Esophagus muscularis mucosa (tissue), 4 donors: Measurements from ENCODE around the gene CLEC4F. TPM values are rescaled to one million over a fixed set of nuclear protein-coding genes. Genes with fewer than 3 reads are reported as not detected.

Source experiments
- DNase-seq: peaks from one replicate; pipeline ENCODE4 v3.0.0-alpha.2; 2017; ENCODE audit errors: extremely low spot score
- H3K27ac ChIP-seq, 4 donors: fragments of 200-600 bp; sonication (generic); replicated peaks in 1 of 4; 1 replicate in 3 of 4; 2 replicates in 1 of 4; pipeline ENCODE4 v1.5.1; 2016 to 2019; ENCODE audit warnings: mild to moderate bottlenecking in 1 of 4
- H3K27me3 ChIP-seq, 4 donors: fragments of 200-600 bp; sonication (generic); one replicate each; pipeline versions ENCODE4 v1.5.1 to v1.6.0; 2016 to 2019
- H3K36me3 ChIP-seq, 4 donors: fragments of 200-600 bp; sonication (generic); one replicate each; pipeline ENCODE4 v1.5.1; 2016 to 2019
- H3K4me1 ChIP-seq, 4 donors: fragments of 200-600 bp; sonication (generic); one replicate each; pipeline ENCODE4 v1.5.1; 2016 to 2019
- H3K4me3 ChIP-seq, 4 donors: fragments of 200-600 bp; sonication (generic); 1 replicate in 2 of 4; 2 replicates in 2 of 4; pipeline ENCODE4 v1.5.1; 2016 to 2019; ENCODE audit warnings: mild to moderate bottlenecking in 4 of 4, moderate library complexity in 1 of 4
- H3K9me3 ChIP-seq, 4 donors: fragments of 200-600 bp; sonication (generic); 1 replicate in 3 of 4; 2 replicates in 1 of 4; pipeline ENCODE4 v1.5.1; 2016 to 2019
- EP300 ChIP-seq: sonication (generic); formaldehyde crosslinking; IDR thresholded peaks from one replicate; pipeline ENCODE4 v1.6.1; 2017; ENCODE audit warnings: antibody characterized with exemption
- POLR2A ChIP-seq: fragments of 450-650 bp; IDR thresholded peaks from one replicate; pipeline ENCODE4 v1.6.1; 2017; ENCODE audit warnings: antibody characterized with exemption, moderate library complexity, mild to moderate bottlenecking, low read depth
- POLR2AphosphoS5 ChIP-seq, 2 donors: sonication (generic); formaldehyde crosslinking; IDR thresholded peaks; one replicate each; pipeline ENCODE4 v1.6.1; 2017; ENCODE audit warnings: antibody characterized with exemption in 2 of 2
- WGBS: methylation state at CpG from one replicate; pipeline ENCODE4 v1.1.5; 2018; 5-methylcytosine and 5-hydroxymethylcytosine counted together
- intact Hi-C: fragments of 100-400 bp; cut with DNase I; formaldehyde crosslinking; loops from one replicate; pipeline ENCODE4 v1.15.1; 2023
- total RNA-seq, 4 donors: library from RNA; depleted of rRNA; stranded (reverse); fragments of >200 nt; gene quantifications; one replicate each; pipeline versions ENCODE4 v1.1.0 to v1.2.1, GENCODE V29; 2016
- TF ChIP-seq, protein P1 (sequence below), 3 experiments: fragments of 200-600 bp in 2 of 3; fragments of 450-650 bp in 1 of 3; sonication (generic) in 2 of 3; IDR thresholded peaks; one replicate each; pipeline ENCODE4 v1.5.1; 2017 to 2019; ENCODE audit warnings: antibody characterized with exemption in 3 of 3, mild to moderate bottlenecking in 2 of 3, moderate library complexity in 1 of 3

Gene CLEC4F
- total RNA-seq, 4 donors from 2014 or later, result 0.13 to 0.63 (median 0.42) TPM; not detected in 1

DNA sequence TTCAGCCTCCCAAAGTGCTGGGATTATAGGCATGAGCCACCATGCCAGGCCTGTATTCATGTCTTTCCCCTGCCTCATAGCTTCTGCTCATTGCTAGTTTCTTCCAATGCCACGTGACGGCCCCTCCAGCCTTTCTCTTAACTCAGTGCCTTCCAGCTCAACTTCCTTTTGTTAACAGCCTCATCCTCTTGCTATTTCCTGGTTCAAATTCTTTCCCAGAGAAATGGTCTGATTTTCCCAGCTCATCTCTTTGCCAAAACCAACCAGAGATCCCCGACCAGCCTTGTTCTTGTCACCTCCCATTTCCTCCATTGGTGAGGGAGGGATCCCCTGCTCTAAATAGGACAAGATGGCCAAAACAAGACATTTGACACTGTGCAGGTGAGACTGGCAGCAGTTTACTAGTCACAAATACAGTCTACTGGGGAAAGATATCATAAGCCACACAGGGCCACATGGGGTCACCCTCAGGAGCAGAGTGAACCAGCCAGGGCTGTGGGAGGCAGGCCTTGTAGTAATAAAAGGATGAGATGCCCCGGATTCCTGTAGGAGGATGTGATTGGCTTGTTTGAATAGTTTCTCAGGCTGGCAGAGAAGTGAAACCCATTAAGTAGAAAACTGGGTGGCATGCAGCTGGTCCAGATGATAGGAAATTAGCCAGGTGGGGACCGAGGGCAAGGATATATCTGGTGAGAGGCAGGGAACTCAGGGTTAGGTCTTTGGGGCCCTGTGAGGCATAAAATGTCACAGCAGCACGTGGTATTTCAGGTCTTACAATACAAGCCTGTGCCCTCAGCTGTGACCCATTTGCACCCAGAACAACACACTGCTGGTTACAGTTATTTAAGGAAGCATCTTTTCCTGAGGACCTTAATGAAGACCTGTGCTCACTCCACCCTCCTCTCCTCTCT, 8.8 kb upstream of the CLEC4F start:
- TF ChIP-seq, protein P1, sequence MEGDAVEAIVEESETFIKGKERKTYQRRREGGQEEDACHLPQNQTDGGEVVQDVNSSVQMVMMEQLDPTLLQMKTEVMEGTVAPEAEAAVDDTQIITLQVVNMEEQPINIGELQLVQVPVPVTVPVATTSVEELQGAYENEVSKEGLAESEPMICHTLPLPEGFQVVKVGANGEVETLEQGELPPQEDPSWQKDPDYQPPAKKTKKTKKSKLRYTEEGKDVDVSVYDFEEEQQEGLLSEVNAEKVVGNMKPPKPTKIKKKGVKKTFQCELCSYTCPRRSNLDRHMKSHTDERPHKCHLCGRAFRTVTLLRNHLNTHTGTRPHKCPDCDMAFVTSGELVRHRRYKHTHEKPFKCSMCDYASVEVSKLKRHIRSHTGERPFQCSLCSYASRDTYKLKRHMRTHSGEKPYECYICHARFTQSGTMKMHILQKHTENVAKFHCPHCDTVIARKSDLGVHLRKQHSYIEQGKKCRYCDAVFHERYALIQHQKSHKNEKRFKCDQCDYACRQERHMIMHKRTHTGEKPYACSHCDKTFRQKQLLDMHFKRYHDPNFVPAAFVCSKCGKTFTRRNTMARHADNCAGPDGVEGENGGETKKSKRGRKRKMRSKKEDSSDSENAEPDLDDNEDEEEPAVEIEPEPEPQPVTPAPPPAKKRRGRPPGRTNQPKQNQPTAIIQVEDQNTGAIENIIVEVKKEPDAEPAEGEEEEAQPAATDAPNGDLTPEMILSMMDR (IDR thresholded peaks at IDR 0.05), result no peak
- TF ChIP-seq EP300 (no peak), POLR2A (no peak), POLR2AphosphoS5 (IDR thresholded peaks at IDR 0.05) (no peak)
- DNase-seq, result no peak
- Histone ChIP-seq H3K36me3 (no peaks in the 10 kb centered on the region), H3K27ac (no peak overlapping the region), H3K9me3 (no peaks in the 10 kb centered on the region), H3K4me1 (peaks cover 0 to 16% (median 2%) of the 10 kb centered on the region in 4 donors), H3K4me3 (no peak overlapping the region), H3K27me3 (peaks cover 0 to 11% (median 0%) of the 10 kb centered on the region in 4 donors)
- 60% methylated on average over 6 of the region's 6 CpGs for WGBS
- intact Hi-C loops, result no loop called here

DNA sequence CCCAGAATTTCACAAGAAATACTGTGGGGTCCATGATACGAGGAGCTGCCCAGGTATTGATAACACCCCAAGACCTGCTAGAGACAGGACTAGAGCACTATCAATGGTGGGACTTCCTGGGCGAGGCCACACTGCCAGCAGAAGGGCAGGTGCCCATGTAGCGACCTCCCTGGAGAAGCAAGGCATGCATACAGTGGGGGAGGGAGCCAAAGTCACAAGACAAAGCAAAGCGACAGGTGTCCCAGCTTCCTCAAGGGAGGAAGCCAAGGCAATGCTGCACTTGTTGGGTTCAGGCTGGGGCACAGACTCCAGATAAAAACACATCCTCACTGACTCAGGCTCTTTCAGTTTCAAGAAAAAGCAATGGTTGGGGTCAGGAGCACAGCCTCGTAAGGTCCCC, 7.7 kb upstream of the CLEC4F start:
- H3K27ac ChIP-seq, result no peak overlapping the region
- H3K36me3 ChIP-seq, result no peaks in the 10 kb centered on the region
- H3K4me3 ChIP-seq, result no peak overlapping the region
- no peaks in the 10 kb centered on the region for H3K9me3 ChIP-seq
- intact Hi-C loops, result no loop called here
- DNase-seq, result no peak
- TF ChIP-seq, protein P1 (IDR thresholded peaks at IDR 0.05), result no peak
- TF ChIP-seq POLR2A (no peak), EP300 (no peak), POLR2AphosphoS5 (IDR thresholded peaks at IDR 0.05) (no peak)
- WGBS, result 64% methylated on average over 4 of the region's 5 CpGs
- peaks cover 0 to 16% (median 2%) of the 10 kb centered on the region in 4 donors for H3K4me1 ChIP-seq
- peaks cover 0 to under 1% (median 0%) of the 10 kb centered on the region in 4 donors for H3K27me3 ChIP-seq

DNA sequence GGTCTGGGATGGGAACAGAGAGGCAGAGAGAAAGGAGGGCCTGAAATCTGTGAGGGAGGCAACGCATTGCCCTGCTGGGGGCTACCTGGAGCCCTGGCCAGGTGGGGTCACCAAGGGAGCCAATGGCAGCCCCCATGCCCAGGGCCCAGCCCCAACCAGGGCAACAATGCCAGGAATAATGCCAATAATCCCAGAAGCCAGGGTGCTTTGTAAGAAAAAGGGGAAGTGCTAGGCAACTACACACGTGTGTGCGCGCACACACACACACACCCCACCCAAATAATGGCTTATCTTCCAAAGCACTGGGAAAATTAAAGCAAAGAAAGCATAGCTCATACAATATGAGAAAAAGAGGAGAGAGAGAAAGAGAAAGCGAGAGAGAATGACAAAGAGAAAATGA, 7.0 kb upstream of the CLEC4F start:
- Histone ChIP-seq H3K27me3 (no peaks in the 10 kb centered on the region), H3K4me1 (peaks cover 0 to 16% (median 2%) of the 10 kb centered on the region in 4 donors), H3K36me3 (no peaks in the 10 kb centered on the region), H3K27ac (no peak overlapping the region), H3K9me3 (no peaks in the 10 kb centered on the region), H3K4me3 (no peak overlapping the region)
- TF ChIP-seq, protein P1 (IDR thresholded peaks at IDR 0.05), result no peak
- no peak for TF ChIP-seq POLR2A
- TF ChIP-seq POLR2AphosphoS5 (IDR thresholded peaks at IDR 0.05), result no peak
- no peak for TF ChIP-seq EP300
- DNase-seq, result no peak
- intact Hi-C loops, result no loop called here
- 72% methylated on average over 5 of the region's 5 CpGs for WGBS

DNA sequence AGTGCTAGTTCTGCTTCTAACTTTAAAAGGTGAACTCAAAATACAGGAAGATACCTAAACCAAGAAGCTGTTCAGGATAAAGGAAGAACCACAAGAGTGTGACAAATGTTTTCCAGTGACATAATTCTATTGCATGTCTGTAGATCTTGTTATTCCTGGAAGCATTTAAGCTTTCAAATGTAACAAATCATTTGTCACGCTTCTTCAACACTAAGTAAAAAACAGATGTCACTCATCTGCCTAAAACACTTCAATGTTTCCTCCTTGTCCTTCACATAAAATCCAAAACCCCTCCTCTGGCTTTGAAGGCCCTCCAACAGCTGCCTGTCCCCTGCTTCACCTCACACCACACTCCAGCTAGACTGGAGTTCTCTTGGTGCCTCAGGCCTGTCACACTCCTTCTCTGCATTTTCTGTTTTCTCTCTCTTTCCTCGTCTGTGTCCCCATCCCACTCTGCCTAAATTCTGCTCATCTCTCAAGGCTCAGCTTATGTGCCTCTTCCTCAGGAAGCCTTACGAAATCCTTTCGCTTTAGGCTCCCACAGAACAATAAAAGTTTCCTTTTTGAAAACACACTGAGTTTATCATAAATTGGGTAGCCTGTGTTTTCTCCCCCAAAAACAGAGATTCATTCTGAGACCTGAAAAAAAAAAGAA, 6.4 kb upstream of the CLEC4F start:
- Histone ChIP-seq H3K36me3 (no peaks in the 10 kb centered on the region), H3K27ac (no peak overlapping the region), H3K9me3 (no peaks in the 10 kb centered on the region), H3K4me3 (no peak overlapping the region), H3K4me1 (peaks cover 0 to 16% (median 2%) of the 10 kb centered on the region in 4 donors), H3K27me3 (no peaks in the 10 kb centered on the region)
- intact Hi-C loops, result no loop called here
- WGBS, result 69% methylated on average over 4 of the region's 4 CpGs
- no peak for DNase-seq
- TF ChIP-seq POLR2A, result no peak
- no peak for TF ChIP-seq EP300
- no peak for TF ChIP-seq POLR2AphosphoS5 (IDR thresholded peaks at IDR 0.05)
- TF ChIP-seq, protein P1 (IDR thresholded peaks at IDR 0.05), result no peak
